A204.1 (cell line): ENCODE data around the gene TPRG1.

Experiments
- FAIRE-seq: peaks from 2 replicates; lab custom pipeline; 2012; peaks lifted over from hg19 to GRCh38; lab: Jason Lieb, UNC

The TPRG1 gene

GRCh38 chr3:189166321-189166720 is 5.5 kb upstream of the TPRG1 start:
- FAIRE-seq, result no peak

GRCh38 chr3:189167027-189167766 is 4.6 kb upstream of the TPRG1 start:
- no peak for FAIRE-seq

- FAIRE-seq, result no peak
Measured at GRCh38 chr3:189168711-189169110, 3.1 kb upstream of the TPRG1 start.

- no peak for FAIRE-seq
Measured at GRCh38 chr3:189169728-189170127, 2.0 kb upstream of the TPRG1 start.

- no peak for FAIRE-seq
Measured at GRCh38 chr3:189170559-189170958, 1.2 kb upstream of the TPRG1 start.

- FAIRE-seq, result no peak
Measured at GRCh38 chr3:189172668-189173419, 1.1 kb downstream of the TPRG1 start.

- no peak for FAIRE-seq
Measured at GRCh38 chr3:189184566-189184965, 12.8 kb downstream of the TPRG1 start.

GRCh38 chr3:189186101-189186500 is 14.3 kb downstream of the TPRG1 start:
- FAIRE-seq, result no peak

GRCh38 chr3:189188466-189188865 is 16.7 kb downstream of the TPRG1 start:
- FAIRE-seq, result no peak

- FAIRE-seq, result no peak
Measured at GRCh38 chr3:189192725-189193124, 21.0 kb downstream of the TPRG1 start.

- FAIRE-seq, result no peak
Measured at GRCh38 chr3:189195302-189195701, 23.5 kb downstream of the TPRG1 start.

GRCh38 chr3:189202106-189202505 is 30.3 kb downstream of the TPRG1 start:
- no peak for FAIRE-seq

GRCh38 chr3:189202583-189202982 is 30.8 kb downstream of the TPRG1 start:
- no peak for FAIRE-seq

GRCh38 chr3:189204167-189204866 is 32.5 kb downstream of the TPRG1 start:
- FAIRE-seq, result no peak

- FAIRE-seq, result no peak
Measured at GRCh38 chr3:189204937-189205336, 33.2 kb downstream of the TPRG1 start.

- no peak for FAIRE-seq
Measured at GRCh38 chr3:189210251-189210770, 38.5 kb downstream of the TPRG1 start.

GRCh38 chr3:189212681-189213080 is 40.9 kb downstream of the TPRG1 start:
- FAIRE-seq, result no peak

- FAIRE-seq, result no peak
Measured at GRCh38 chr3:189214651-189215050, 42.9 kb downstream of the TPRG1 start.

GRCh38 chr3:189222927-189223636 is 51.3 kb downstream of the TPRG1 start:
- no peak for FAIRE-seq

GRCh38 chr3:189225431-189225830 is 53.7 kb downstream of the TPRG1 start:
- FAIRE-seq, result no peak

- FAIRE-seq, result no peak
Measured at GRCh38 chr3:189227249-189227648, 55.5 kb downstream of the TPRG1 start.

GRCh38 chr3:189229196-189229828 is 57.5 kb downstream of the TPRG1 start:
- FAIRE-seq, result no peak
